HCT116 (cell line): ENCODE data around the gene YOD1.

ENCODE experiments used
- EGR1 ChIP-seq: IDR thresholded peaks from 2 replicates; pipeline ENCODE4 v1.6.1; 2012; ENCODE audit warnings: low read depth
- POLR2A ChIP-seq: IDR thresholded peaks from 2 replicates; pipeline ENCODE4 v1.7.0; 2011; ENCODE audit warnings: borderline replicate concordance; ENCODE audit not compliant: insufficient read depth, insufficient read length; ENCODE audit errors: extremely low read depth
- POLR2AphosphoS5 ChIP-seq: IDR thresholded peaks from 2 replicates; pipeline ENCODE4 v1.6.1; 2011; ENCODE audit warnings: mild to moderate bottlenecking, low read depth, low read length, moderate library complexity
- TF ChIP-seq, protein P1 (sequence below): IDR thresholded peaks from 2 replicates; pipeline ENCODE4 v1.6.1; 2012; ENCODE audit warnings: low read depth

GRCh38 chr1:207002724-207003146 lies 48.3 kb downstream of the YOD1 start:
- TF ChIP-seq, protein P1, sequence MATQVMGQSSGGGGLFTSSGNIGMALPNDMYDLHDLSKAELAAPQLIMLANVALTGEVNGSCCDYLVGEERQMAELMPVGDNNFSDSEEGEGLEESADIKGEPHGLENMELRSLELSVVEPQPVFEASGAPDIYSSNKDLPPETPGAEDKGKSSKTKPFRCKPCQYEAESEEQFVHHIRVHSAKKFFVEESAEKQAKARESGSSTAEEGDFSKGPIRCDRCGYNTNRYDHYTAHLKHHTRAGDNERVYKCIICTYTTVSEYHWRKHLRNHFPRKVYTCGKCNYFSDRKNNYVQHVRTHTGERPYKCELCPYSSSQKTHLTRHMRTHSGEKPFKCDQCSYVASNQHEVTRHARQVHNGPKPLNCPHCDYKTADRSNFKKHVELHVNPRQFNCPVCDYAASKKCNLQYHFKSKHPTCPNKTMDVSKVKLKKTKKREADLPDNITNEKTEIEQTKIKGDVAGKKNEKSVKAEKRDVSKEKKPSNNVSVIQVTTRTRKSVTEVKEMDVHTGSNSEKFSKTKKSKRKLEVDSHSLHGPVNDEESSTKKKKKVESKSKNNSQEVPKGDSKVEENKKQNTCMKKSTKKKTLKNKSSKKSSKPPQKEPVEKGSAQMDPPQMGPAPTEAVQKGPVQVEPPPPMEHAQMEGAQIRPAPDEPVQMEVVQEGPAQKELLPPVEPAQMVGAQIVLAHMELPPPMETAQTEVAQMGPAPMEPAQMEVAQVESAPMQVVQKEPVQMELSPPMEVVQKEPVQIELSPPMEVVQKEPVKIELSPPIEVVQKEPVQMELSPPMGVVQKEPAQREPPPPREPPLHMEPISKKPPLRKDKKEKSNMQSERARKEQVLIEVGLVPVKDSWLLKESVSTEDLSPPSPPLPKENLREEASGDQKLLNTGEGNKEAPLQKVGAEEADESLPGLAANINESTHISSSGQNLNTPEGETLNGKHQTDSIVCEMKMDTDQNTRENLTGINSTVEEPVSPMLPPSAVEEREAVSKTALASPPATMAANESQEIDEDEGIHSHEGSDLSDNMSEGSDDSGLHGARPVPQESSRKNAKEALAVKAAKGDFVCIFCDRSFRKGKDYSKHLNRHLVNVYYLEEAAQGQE: no peak
- TF ChIP-seq POLR2AphosphoS5 (no peak), EGR1 (no peak), POLR2A (no peak)
